GM18498 (cell line): ENCODE measurements around the gene IKZF3.
"Not testable (repeated sequence)": the region's sequence is repeated elsewhere in the genome, so short reads cannot be mapped to it uniquely, and the experiment has no call there.

ENCODE experiments used
- ATAC-seq: cut with Tn5 transposase; IDR thresholded peaks from one replicate; pipeline ENCODE4 v1.9.1; 2021; ENCODE audit warnings: mild to moderate bottlenecking, moderate library complexity; ENCODE audit not compliant: unreplicated experiment

The IKZF3 gene

GRCh38 chr17:39757176-39757662, 106.9 kb downstream of the IKZF3 start:
- no peak for ATAC-seq

DNA sequence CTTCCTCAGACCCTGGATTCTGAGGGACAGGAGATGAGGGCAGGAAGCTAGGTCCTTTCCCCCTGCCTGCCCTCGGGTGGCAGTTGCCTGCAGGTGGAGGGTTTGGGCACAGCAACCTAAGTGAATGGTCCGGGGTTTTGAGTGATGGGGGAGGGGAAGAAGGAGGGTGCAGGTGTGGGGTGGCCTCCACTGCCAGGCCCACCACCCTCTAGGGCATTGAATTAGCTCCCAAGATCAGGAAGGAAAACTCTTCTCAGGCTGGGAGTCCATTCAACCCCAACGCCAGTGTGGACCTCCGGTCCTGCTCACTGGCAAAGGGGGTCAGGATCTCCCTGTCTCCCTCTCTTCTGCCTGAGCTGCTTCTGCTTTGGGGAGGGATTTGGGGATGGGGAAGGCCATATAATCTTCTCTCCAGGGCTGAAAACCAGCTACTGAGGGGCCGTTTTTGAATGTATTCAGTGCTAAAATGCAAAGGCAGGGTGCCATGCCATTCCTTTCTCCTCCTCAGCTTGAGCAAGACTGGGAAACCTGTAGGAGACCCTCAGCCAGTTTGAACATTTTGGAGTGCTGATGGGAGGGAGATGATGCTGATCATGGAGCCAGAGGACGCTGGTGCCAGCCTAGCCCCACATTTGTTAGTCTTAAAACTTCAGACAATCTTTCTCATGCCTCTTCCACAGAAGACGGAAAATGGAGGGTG, 107.6 kb downstream of the IKZF3 start:
- no peak for ATAC-seq

GRCh38 chr17:39755554-39756379, 108.3 kb downstream of the IKZF3 start:
- ATAC-seq = peak; percentile 19

DNA sequence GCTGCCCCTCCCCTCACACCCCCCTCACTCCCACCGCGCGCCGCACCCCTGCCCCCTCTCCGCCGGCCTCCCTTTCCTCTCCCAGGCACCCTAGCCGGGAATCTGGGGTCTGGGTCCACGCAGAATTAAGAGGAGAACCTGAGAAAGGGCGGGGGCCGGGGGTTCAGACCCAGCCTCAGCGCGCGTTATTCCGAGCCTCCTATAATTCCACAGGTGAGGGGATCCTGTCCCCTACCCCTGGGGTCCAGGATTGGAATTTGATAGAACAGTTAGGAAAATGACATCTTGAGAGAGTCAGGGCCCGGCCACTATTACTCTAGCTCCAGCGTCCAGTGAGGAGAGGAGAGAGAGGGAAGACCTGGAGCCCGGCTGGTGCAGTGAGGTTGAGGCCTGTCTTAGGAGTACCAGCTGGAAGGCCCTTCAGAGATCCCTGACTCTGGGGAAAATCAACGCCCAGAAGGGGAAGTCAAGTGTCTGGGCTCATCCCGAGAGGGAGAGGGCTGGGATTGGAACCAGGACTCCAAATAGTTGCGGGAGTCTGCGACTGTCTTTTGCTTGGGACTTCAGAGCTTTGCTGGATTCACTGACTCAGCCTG, 109.1 kb downstream of the IKZF3 start:
- ATAC-seq = no peak

- peak; percentile 66 for ATAC-seq
Observed at GRCh38 chr17:39754161-39754957, 109.8 kb downstream of the IKZF3 start.

DNA sequence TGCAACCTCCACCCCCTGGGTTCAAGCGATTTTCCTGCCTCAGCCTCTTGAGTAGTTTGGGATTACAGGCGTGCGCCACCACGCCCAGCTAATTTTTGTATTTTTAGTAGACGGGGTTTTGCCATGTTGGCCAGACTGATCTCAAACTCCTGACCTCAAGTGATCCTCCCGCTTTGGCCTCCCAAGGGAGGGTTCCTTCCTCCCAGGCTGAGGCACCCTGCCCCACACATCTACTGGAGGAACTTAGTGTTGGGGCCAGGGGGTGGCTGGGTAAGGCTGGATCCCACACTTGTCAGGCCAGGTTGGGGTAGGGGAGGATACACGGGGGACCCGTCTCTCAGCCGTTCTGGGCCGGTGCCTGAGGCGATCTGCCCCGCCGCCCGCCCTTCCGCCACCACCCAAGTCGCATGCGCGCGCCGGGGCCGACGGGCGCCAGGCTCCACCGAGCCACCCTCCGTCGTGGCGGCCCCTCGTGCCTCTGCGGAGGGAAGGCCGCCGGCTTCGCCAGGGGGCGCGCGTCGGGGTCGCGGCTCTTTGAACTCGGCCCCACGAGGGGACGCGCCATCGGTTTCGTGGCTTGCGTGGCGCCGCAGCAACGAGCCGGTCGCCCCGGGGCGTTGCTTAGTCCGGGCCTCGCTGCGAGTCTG, 110.5 kb downstream of the IKZF3 start:
- ATAC-seq = peak; percentile 31

DNA sequence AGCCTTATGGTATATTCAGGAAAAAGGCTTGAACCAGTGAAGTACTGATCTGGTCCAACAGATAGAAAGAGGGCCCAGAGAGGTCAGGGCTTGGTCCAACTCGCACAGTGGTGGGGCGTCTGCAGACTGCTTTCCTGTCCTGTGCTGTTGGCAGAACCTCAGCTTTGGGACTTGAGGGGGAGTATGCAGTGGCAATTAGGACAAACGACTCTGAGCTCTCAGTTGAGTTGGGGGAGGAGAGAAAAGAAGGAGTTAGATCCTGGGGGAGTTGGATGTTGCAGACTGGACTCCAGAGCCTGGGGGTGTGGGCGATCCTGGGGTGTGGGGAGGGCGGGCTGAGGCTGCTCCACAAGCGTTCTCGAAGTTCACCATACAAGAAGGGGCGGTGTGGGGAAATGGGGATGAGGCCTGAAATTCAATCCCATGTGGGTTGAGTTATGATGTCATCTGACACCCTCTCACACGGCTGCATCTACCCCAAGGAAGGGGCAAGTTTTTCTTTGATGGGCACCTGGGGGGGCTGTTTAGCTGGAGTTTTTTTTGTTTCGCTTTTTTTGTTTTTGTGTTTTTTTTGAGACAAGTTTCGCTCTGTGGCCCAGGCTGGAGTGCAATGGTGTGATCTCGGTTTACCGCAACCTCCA, 111.8 kb downstream of the IKZF3 start:
- ATAC-seq = no peak

GRCh38 chr17:39751637-39752036, 112.5 kb downstream of the IKZF3 start:
- no peak for ATAC-seq

GRCh38 chr17:39751016-39751543, 113.0 kb downstream of the IKZF3 start:
- no peak for ATAC-seq

DNA sequence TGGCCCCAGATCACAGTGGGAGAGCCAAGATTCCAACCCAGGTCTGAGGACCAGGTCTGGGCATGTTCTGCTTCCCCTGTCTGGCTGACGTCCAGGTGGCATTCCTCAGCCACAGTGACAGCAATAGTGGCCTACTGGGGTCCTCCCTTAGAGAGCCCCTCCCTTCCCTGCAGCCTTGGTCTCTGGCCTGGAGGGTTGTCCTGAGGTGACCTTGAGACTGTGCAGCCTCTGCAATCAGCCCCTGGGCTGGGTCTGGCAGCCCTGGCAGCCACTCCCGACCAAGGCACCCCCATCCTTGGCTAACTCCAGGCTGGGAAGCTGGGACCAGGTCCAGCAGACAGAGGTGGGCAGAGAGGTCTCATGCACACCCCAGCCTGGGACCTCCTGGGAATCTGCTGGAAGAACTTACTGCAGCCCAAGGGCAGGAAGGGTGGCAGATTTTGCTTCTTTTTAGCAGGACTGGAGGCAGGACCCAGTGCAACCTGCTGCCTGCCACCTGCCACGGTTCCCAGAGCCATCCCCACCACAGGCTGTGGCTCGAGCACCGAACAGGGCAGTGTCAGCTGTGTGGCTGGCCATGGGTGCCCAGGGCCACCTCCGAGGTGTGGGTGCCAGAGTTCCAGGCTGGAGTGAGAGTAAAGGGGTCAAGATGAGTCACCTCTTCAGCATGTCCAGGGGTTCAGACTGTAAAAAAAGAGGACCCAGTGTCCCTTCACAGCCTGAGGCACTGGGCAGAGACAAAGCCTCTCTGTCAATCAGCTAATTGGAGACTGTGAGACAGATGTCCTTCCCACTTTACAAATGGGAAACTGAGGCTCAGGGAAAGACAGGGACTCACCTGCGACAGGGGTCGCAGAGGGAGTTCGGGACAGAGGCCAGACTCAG, 113.7 kb downstream of the IKZF3 start:
- ATAC-seq = no peak

DNA sequence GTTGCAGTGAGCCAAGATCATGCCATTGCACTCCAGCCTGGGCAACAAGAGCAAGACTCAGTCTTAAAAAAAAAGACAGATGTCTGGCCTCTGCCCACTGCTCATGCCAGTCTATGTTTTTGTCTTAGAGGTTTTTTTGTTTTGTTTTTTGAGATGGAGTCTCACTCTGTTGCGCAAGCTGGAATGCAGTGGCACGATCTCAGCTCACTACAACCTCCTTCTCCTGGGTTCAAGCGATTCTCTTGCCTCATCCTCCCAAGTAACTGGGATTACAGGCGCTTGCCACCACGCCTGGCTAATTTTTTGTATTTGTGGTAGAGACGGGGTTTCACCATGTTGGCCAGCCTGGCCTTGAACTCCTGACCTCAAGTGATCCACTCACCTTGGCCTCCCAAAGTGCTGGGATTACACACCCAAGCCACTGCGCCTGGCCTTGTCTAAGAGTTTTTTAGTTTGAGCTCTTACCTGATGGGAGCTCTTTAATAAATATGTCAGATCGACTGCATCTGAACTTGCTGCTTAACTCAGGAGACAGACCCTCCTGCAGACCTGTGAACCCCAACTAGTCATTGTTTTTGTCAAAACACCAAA, 115.6 kb downstream of the IKZF3 start:
- not testable (repeated sequence) for ATAC-seq

- ATAC-seq = no peak
Observed at GRCh38 chr17:39747745-39748144, 116.4 kb downstream of the IKZF3 start.

DNA sequence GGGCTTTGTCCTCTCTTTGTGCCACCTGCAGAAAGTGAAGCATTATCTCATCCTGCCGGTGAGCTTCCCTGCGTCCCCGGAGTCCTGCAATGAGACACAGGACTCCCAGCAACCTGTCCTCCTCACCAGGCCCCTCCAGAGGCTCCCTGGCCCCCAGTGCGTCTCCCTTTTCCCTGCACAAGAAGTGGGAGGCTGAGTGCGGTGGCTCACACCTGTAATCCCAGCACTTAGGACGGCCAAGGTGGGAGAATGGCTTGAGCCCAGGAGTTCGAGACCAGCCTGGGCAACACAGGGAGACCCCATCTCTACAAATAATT, 118.0 kb downstream of the IKZF3 start:
- ATAC-seq = no peak

DNA sequence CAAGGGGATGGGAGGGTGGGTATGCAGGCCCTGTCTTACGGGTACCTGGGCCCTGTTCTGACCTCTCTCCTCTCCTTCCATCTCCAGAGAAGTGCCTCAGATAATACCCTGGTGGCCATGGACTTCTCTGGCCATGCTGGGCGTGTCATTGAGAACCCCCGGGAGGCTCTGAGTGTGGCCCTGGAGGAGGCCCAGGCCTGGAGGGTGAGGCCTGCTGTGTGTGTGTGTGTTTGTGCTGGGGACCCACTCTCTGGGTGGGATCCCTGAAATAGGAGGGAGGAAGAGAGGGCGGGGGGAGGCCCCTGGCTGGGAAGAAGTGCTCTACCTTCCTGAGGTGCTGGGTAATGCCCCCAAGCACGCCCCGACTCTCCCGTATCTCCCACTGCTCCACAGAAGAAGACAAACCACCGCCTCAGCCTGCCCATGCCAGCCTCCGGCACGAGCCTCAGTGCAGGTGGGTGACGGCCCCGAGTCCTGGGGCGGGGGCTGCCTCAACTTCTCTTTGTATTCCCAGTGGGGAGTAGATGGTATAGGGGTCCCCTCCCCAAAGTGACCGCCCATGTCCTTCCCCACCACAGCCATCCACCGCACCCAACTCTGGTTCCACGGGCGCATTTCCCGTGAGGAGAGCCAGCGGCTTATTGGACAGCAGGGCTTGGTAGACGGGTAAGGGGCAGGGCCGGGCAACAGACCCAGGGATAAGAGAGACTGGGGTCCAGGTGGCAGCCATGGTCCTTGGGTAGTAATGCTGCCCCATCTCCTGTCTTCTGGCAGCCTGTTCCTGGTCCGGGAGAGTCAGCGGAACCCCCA, 118.6 kb downstream of the IKZF3 start:
- ATAC-seq = no peak

- no peak for ATAC-seq
Observed at GRCh38 chr17:39744836-39745215, 119.3 kb downstream of the IKZF3 start.

DNA sequence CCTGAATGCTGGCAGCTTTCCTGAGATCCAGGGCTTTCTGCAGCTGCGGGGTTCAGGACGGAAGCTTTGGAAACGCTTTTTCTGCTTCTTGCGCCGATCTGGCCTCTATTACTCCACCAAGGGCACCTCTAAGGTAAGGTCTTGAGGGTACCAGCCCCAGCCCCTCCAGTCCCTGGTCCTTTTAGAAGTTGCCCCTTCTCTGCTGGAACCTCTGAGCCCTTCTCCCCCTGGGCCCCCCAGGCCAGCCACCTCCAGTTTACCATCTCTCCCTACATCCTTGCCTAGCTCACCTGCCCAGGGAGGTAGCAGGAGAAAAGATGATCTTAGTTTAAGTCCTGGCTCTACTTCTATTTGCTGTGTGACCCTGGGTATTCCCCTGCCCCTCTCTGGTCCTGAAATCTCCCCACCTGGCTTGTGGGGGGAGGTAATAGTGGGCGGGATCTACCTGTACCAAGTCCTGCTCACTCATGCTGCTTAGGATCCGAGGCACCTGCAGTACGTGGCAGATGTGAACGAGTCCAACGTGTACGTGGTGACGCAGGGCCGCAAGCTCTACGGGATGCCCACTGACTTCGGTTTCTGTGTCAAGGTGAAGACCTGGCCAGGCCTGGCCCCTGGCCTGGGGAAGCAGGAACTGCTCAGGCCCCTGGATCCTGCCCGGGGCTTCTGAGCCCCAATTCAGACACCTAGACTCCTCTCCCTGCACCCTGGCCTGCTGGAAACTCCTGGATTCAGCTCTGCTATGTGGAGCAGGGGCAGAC, 119.9 kb downstream of the IKZF3 start:
- ATAC-seq = no peak

- no peak for ATAC-seq
Observed at GRCh38 chr17:39742856-39743436, 121.2 kb downstream of the IKZF3 start.
